ENCODE results near the gene GRID1. TPM values are rescaled to one million over a fixed set of nuclear protein-coding genes. Genes with fewer than 3 reads are reported as not detected.

GRID1 gene
- total RNA-seq, 1 experiment from 2014 or later = not detected

GRCh38 chr10:86180861-86181260, 185.7 kb downstream of the GRID1 start:
- H3K4me1 Mint-ChIP-seq (ENCODE audit: low read depth, unreplicated experiment) = no peaks in the 10 kb centered on the region
- peaks cover 46% of the 10 kb centered on the region for H3K27me3 Mint-ChIP-seq (ENCODE audit: unreplicated experiment)
- intact Hi-C loops (cut with micrococcal nuclease; ENCODE audit: unreplicated experiment) = no loop called here
- no peak for TF ChIP-seq CTCF (IDR thresholded peaks at IDR 0.05; ENCODE audit: unreplicated experiment)
- BruUV-seq (replicated peaks) = no TSS peak
- H3K36me3 Mint-ChIP-seq (ENCODE audit: insufficient read depth, unreplicated experiment) = no peaks in the 10 kb centered on the region
- CTCF ChIA-PET = no interaction called here
- no peak overlapping the region for H3K4me3 Mint-ChIP-seq (ENCODE audit: low read depth, unreplicated experiment)
- no peak overlapping the region for H3K27ac Mint-ChIP-seq (ENCODE audit: unreplicated experiment)
- DNase-seq = no peak
- H3K9me3 Mint-ChIP-seq (ENCODE audit: low read depth, unreplicated experiment) = no peaks in the 10 kb centered on the region

- H3K27me3 Mint-ChIP-seq (ENCODE audit: unreplicated experiment) = peaks cover 37% of the 10 kb centered on the region
- no TSS peak for BruUV-seq (replicated peaks)
- no peaks in the 10 kb centered on the region for H3K9me3 Mint-ChIP-seq (ENCODE audit: low read depth, unreplicated experiment)
- H3K4me3 Mint-ChIP-seq (ENCODE audit: low read depth, unreplicated experiment) = no peak overlapping the region
- intact Hi-C loops (cut with micrococcal nuclease; ENCODE audit: unreplicated experiment) = loop anchor here (2.0 kb wide), 1 partner anchor 197 kb away; no protein-coding TSS in a partner anchor
- DNase-seq = no peak
- no peak for TF ChIP-seq CTCF (IDR thresholded peaks at IDR 0.05; ENCODE audit: unreplicated experiment)
- no peaks in the 10 kb centered on the region for H3K36me3 Mint-ChIP-seq (ENCODE audit: insufficient read depth, unreplicated experiment)
- CTCF ChIA-PET = no interaction called here
- no peak overlapping the region for H3K27ac Mint-ChIP-seq (ENCODE audit: unreplicated experiment)
- H3K4me1 Mint-ChIP-seq (ENCODE audit: low read depth, unreplicated experiment) = no peaks in the 10 kb centered on the region
Measured at GRCh38 chr10:86179961-86180360, 186.6 kb downstream of the GRID1 start.

- no peaks in the 10 kb centered on the region for H3K9me3 Mint-ChIP-seq (ENCODE audit: low read depth, unreplicated experiment)
- no peak for TF ChIP-seq CTCF (IDR thresholded peaks at IDR 0.05; ENCODE audit: unreplicated experiment)
- no peak for DNase-seq
- CTCF ChIA-PET = no interaction called here
- H3K27ac Mint-ChIP-seq (ENCODE audit: unreplicated experiment) = no peak overlapping the region
- intact Hi-C loops (cut with micrococcal nuclease; ENCODE audit: unreplicated experiment) = loop anchor here (2.0 kb wide), 1 partner anchor 198 kb away; no protein-coding TSS in a partner anchor
- BruUV-seq (replicated peaks) = no TSS peak
- H3K4me3 Mint-ChIP-seq (ENCODE audit: low read depth, unreplicated experiment) = no peak overlapping the region
- H3K4me1 Mint-ChIP-seq (ENCODE audit: low read depth, unreplicated experiment) = no peaks in the 10 kb centered on the region
- H3K27me3 Mint-ChIP-seq (ENCODE audit: unreplicated experiment) = peaks cover 29% of the 10 kb centered on the region
- H3K36me3 Mint-ChIP-seq (ENCODE audit: insufficient read depth, unreplicated experiment) = no peaks in the 10 kb centered on the region
Measured at GRCh38 chr10:86179153-86179524, 187.5 kb downstream of the GRID1 start.

GRCh38 chr10:86178401-86179152, 188.0 kb downstream of the GRID1 start:
- peak; percentile 29 for TF ChIP-seq CTCF (IDR thresholded peaks at IDR 0.05; ENCODE audit: unreplicated experiment)
- DNase-seq = peak; percentile 49
- Mint-ChIP-seq H3K36me3 (ENCODE audit: insufficient read depth, unreplicated experiment) (no peaks in the 10 kb centered on the region), H3K27ac (ENCODE audit: unreplicated experiment) (no peak overlapping the region), H3K9me3 (ENCODE audit: low read depth, unreplicated experiment) (no peaks in the 10 kb centered on the region), H3K4me3 (ENCODE audit: low read depth, unreplicated experiment) (no peak overlapping the region), H3K27me3 (ENCODE audit: unreplicated experiment) (peaks cover 26% of the 10 kb centered on the region), H3K4me1 (ENCODE audit: low read depth, unreplicated experiment) (no peaks in the 10 kb centered on the region)
- intact Hi-C loops (cut with micrococcal nuclease; ENCODE audit: unreplicated experiment) = loop anchor here (2.0 kb wide), 1 partner anchor 198 kb away; no protein-coding TSS in a partner anchor
- no TSS peak for BruUV-seq (replicated peaks)
- CTCF ChIA-PET = interaction anchor here (0.6 kb wide), 1 partner anchor 575 kb away, joined by 4 read pairs; no protein-coding TSS in a partner anchor
